ENCODE measurements around the gene NR5A2.

The NR5A2 gene

DNA sequence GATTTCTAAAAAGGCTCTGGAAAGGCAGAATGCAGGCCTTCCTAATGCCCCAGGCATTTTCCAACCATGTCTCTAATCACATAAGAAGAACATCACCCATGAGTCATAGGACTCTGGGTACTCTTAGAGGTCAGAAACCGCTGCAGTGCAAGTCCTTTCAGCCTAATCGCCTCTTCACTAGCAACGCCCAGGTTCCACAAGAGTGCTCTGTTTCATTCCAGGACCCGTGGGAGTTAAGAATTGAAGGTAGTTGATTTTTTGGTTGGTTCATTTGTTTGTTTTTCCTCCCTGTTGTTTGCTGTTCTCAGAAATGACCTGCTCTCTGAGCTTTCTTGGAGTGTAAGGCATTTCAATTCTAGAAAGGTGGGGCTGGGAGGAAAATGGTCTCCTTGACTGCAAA, 123.2 kb downstream of the NR5A2 start:
- TF ChIP-seq, protein P1, sequence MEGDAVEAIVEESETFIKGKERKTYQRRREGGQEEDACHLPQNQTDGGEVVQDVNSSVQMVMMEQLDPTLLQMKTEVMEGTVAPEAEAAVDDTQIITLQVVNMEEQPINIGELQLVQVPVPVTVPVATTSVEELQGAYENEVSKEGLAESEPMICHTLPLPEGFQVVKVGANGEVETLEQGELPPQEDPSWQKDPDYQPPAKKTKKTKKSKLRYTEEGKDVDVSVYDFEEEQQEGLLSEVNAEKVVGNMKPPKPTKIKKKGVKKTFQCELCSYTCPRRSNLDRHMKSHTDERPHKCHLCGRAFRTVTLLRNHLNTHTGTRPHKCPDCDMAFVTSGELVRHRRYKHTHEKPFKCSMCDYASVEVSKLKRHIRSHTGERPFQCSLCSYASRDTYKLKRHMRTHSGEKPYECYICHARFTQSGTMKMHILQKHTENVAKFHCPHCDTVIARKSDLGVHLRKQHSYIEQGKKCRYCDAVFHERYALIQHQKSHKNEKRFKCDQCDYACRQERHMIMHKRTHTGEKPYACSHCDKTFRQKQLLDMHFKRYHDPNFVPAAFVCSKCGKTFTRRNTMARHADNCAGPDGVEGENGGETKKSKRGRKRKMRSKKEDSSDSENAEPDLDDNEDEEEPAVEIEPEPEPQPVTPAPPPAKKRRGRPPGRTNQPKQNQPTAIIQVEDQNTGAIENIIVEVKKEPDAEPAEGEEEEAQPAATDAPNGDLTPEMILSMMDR (IDR thresholded peaks at IDR 0.05; ENCODE audit: low read depth, low read length): no peak
- H3K4me3 ChIP-seq (ENCODE audit: low read depth, low read length): no peak overlapping the region

DNA sequence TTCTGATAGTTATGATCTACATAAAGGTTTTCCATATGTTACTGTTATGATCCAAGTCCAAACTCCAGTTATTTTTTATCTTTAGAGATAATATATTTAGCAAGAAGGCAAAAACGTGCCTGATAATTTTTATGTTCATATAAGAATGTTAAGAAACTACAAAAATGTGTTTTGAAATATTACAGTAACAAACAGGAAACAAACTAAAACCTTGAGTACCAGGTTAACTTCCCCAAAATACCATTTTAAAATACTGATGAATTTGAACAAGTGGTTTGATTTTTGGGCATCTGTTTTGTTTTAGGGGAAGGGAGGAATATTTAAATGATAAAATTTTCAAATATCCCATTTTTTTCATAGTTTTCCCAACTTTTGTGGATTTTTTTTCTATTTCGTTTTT, 124.8 kb downstream of the NR5A2 start:
- H3K4me3 ChIP-seq (ENCODE audit: low read depth, low read length): no peak overlapping the region
- TF ChIP-seq, protein P1 (IDR thresholded peaks at IDR 0.05; ENCODE audit: low read depth, low read length): no peak

DNA sequence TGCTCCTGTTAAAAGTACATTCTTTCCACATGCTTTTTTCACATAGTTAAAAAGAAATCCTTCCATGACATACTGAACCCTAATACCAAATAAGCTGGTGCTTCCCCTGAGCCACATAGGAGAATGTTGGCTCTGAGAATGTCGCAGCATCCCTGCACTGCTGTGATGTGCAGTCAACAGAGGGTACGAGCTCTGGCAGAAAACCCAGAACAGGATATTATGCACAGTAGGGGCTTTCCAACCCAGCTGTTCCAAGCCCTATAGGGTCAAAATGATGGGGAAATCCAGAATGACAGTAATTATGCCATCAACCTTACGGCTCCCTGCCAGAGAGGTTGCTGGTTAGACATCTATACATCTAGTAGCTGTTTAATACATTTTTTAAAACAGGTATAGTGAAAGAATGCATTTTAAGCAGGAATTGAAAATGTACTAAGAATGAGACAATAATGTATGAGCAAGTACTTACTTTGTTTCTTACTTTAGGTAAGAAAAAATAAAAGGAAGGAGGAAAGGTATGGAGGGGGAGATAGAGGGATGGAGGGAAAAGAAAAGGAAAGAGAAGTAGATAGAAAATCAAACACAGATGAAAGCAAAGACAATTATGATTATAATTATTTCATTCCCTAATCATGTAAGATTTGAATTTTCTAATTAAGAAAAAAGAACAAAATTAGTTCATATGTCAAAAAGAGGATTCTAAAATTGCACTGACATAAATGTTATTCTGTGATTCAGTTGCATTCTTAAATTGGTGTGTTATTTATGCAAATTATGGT, 126.0 kb downstream of the NR5A2 start:
- TF ChIP-seq, protein P1 (IDR thresholded peaks at IDR 0.05; ENCODE audit: low read depth, low read length): no peak
- H3K4me3 ChIP-seq (ENCODE audit: low read depth, low read length): no peak overlapping the region

DNA sequence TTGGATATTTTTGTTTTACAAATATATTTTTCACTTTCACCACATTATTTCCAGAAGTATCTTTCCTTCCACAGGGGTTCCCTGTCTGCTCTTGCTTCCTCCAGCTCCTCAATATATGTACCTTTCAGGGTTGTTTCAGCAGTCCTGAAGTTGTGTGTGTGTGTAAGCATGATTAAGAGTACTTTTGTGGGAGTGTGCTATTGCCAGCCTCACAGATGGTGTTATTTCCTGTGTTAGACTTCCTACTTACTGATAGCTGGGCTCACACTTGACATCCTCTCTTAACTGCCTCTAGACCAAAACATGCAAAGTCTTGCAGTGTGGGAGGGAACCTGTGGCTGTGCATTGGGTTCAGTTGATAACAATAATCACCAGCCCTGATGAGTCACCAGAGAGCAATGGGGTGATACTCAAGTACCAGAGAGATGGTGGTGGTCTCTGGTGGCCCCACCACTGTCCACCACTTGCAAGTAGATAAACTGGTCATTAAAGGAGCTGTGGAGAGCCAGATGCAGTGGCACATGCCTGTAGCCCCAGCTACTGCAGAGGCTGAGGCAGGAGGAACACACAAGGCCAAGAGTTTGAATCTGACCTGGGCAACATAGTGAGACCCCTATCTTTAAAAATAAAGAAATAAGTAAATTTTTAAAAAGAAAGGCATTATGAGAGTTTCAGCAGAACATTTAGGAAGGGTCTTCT, 126.7 kb downstream of the NR5A2 start:
- TF ChIP-seq, protein P1 (IDR thresholded peaks at IDR 0.05; ENCODE audit: low read depth, low read length): no peak
- no peak overlapping the region for H3K4me3 ChIP-seq (ENCODE audit: low read depth, low read length)

DNA sequence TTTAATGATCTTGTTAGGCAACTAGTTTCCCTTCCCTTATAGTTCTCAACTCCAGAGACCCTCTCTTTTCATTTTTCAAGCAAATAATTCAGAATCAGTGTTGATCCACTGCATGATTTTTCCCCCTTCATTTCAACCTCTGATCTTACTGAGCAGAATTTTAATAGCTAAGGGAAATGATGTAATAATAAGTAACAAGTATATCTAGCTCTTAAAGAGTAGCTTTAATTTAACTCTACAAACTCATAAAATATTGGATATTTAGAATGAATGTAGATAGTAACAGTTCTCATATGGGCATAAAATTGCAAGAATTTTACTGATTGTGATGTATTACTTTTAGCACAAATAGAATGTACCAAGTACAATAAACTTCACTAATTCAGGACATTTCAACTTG, 130.2 kb downstream of the NR5A2 start:
- TF ChIP-seq, protein P1 (IDR thresholded peaks at IDR 0.05; ENCODE audit: low read depth, low read length): no peak
- H3K4me3 ChIP-seq (ENCODE audit: low read depth, low read length): no peak overlapping the region

DNA sequence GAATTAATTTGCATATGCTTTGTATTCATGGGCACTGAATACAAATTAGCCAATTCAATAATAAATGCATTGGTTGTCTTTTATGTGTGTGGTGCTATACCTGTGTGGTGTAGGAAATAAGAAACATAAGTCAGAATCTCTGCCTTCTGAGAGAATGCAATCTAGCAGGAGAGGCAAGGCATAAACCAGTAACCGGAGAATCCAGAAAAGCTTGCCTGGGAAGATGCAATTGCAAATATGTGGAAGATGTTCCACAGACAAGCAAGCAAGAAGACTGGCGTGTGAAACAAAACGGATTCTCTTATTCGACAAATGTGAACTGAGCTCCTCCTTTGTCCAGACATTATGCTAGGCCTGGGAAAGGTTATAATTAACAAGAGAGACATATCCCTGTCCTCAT, 134.3 kb downstream of the NR5A2 start:
- TF ChIP-seq, protein P1 (IDR thresholded peaks at IDR 0.05; ENCODE audit: low read depth, low read length): no peak
- no peak overlapping the region for H3K4me3 ChIP-seq (ENCODE audit: low read depth, low read length)

DNA sequence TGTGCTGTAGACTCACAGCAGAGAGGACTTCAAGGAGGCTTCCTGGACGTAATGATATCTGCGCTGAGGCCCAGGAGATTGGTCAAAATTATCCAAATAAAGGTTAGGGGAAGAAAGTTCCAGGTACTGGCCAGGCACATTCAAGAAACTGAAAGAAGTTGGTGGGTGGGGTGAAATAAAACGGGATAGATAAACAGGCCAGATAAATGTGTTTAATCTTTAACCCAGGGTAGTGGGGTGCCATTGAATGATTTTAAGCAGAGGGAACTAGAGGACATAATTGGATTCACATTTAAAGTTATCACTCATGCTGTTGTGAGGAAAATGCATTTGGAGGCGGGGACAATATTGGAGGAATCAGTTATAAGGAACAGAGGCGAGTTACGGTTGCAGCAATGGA, 134.7 kb downstream of the NR5A2 start:
- no peak overlapping the region for H3K4me3 ChIP-seq (ENCODE audit: low read depth, low read length)
- TF ChIP-seq, protein P1 (IDR thresholded peaks at IDR 0.05; ENCODE audit: low read depth, low read length): no peak
